IPS-20b (cell line): ENCODE results near the gene SKIC2.
"Not testable (repeated sequence)": the region's sequence is repeated elsewhere in the genome, so short reads cannot be mapped to it uniquely, and the experiment has no call there.

Experiments used
- H3K27ac ChIP-seq: one replicate; pipeline ENCODE4 v1.5.1; 2013; ENCODE audit warnings: low read length
- H3K27me3 ChIP-seq: 2 replicates; pipeline ENCODE4 v1.6.1; 2013; ENCODE audit warnings: mild to moderate bottlenecking, low read length, inconsistent platforms; ENCODE audit not compliant: insufficient read depth
- H3K36me3 ChIP-seq: 2 replicates; pipeline ENCODE4 v1.6.1; 2013; ENCODE audit warnings: low read depth, mild to moderate bottlenecking, inconsistent platforms, low read length, moderate library complexity; ENCODE audit not compliant: insufficient read depth
- H3K4me1 ChIP-seq: 2 replicates; pipeline ENCODE4 v1.6.1; 2013; ENCODE audit warnings: mild to moderate bottlenecking, control low read depth, inconsistent platforms, low read length, moderate library complexity; ENCODE audit not compliant: insufficient read depth
- H3K4me3 ChIP-seq: 2 replicates; pipeline ENCODE4 v1.5.1; 2013; ENCODE audit warnings: mild to moderate bottlenecking, low read length, inconsistent platforms
- H3K9ac ChIP-seq: 2 replicates; pipeline ENCODE4 v1.6.1; 2013; ENCODE audit warnings: low read depth, mild to moderate bottlenecking, inconsistent platforms, low read length, moderate library complexity
- H3K9me3 ChIP-seq: 2 replicates; pipeline ENCODE4 v1.6.1; 2013; ENCODE audit warnings: mild to moderate bottlenecking, low read depth, low read length, inconsistent platforms; ENCODE audit not compliant: insufficient read depth

SKIC2 gene

DNA sequence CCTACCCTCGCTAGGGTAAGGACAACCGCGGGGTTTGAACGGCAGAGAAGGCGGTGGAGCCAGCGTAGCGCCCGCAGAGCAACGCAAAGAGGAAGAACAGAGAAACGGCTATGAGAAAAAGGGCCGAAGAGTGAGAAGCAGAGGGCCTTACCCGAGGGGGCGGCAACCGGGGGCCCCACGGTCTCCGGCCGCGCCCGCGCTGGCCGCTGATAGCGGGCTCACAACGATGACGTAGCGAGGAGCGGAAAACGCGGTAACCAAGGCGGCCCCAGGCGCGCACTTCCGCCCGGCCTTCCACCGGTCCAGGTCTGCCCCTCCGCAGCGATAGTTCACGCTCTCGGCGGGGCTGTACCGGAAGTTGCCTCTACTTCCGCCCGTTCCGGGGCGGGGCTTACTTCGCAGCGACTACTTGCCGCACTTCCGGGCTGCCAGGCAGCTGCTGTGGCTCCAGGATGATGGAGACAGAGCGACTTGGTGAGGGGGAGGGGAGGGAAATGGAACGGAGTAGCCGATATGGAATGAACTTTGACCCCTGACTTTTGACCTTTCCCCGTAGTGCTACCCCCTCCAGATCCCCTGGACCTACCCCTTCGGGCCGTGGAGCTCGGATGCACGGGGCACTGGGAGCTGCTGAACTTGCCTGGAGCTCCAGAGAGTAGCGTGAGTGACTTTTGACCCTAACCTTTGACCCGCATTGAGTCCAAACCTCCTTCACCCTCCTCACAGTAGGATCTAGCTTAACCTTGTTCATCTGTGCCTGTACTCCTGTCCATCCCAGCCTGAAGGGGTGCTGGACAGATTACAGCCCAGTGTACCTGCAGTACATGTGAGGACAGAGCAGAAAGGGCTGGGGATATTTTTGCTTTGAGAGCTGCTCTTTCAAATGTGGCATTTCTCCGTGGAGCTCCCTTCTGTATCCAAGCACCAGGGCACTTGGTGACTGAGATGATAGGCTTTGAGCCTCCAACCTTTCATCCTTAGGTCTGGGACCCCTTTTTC lies at the start of gene SKIC2, which contains the start of gene NELFE:
Gene SKIC2, plus strand, starts transcription at position 435 of the 999 bp plus-strand sequence. Its CDS starts 18 bp downstream, at position 453.
Gene NELFE, minus strand, starts transcription at position 231 of the 999 bp plus-strand sequence. CDS start 525 bp downstream, outside the sequence.
- Histone ChIP-seq H3K27me3 (no peaks in the 10 kb centered on the region), H3K9me3 (no peaks in the 10 kb centered on the region), H3K9ac (peak within 1 kb of the TSS; percentile 92), H3K4me1 (peaks cover 10% of the 10 kb centered on the region; the same call in 1 of the 2 replicates), H3K27ac (peak within 1 kb of the TSS; percentile 75), H3K36me3 (peaks cover 71% of the 10 kb centered on the region), H3K4me3 (peak within 1 kb of the TSS; percentile 90)

DNA sequence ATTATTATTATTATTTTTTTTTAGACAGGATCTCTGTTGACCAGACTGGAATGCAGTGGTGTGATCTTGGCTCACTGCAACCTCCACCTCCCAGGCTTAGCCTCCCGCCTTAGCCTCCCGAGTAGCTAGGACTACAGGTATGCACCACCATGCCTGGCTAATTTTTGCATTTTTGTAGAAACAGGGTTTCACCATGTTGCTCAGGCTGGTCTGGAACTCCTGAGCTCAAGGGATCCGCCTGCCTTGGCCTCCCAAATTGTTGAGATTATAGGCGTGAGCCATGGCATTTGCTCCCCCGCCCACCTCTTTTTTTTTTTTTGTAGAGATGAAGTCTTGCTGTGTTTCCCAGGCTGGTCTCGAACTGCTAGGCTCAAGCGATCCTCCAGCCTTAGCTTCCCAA lies 49.7 kb upstream of the SKIC2 start:
- not testable (repeated sequence) for H3K4me1 ChIP-seq, H3K9me3 ChIP-seq, H3K27ac ChIP-seq

DNA sequence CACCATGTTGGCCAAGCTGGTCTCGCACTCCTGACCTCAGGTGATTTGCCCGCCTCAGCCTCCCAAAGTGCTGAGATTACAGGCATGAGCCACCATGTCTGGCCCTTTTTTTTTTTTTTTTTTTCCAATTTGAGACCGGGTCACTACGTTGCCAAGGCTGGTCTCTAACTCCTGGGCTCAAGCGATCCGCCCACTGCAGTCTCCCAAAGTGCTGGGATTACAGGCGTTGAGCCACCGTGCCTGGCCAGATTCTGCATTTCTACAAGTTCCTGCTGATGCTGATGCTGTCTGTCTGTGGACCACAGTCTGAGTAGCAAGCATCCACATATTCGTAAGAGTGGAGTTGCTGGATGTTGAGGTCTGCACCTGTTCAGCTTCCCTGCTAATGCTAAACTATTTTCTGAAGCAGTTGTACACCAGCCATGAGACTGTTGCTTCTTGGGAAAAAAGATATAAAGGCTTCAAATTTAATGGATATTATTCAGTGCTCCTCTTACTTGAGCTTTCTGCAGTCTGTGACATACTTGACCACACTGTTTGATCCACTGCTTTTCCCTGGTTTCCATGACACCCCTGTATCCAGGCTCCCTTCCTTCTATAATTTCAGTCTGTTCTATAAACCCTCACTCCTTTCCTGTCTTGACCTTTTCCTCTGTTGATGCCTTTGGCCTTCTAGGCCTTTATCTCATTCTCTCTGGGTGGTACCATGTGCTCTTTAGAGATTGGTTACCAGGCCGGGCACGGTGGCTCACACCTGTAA lies 47.0 kb upstream of the SKIC2 start:
- H3K4me3 ChIP-seq: no peak overlapping the region
- no peaks in the 10 kb centered on the region for H3K27me3 ChIP-seq
- no peaks in the 10 kb centered on the region for H3K9me3 ChIP-seq
- H3K4me1 ChIP-seq: no peaks in the 10 kb centered on the region
- H3K36me3 ChIP-seq: no peaks in the 10 kb centered on the region
- H3K27ac ChIP-seq: no peak overlapping the region
- no peak overlapping the region for H3K9ac ChIP-seq

More for the DNA sequence above, 49.7 kb upstream of the SKIC2 start:
- H3K9ac ChIP-seq, H3K36me3 ChIP-seq, H3K4me3 ChIP-seq, H3K27me3 ChIP-seq: not testable (repeated sequence)

DNA sequence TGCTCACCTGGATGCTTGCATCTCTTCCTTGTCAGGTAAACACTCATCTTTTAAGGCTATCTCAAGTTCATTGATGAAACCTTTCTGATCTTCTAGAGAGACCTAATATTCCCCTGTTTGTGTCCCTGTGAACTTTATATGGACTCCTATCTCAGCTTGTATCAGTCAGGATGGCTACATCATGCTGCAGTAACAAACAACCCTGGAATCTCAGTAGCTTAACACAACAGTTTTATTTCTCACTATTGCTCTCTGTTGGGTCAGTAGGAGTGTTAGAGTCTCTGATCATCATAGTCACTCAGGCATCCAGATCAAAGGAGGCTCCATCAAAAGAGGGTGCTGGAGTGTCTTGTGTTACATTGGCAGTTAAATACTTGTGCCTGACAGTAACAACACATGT lies 43.6 kb upstream of the SKIC2 start:
- Histone ChIP-seq H3K4me1 (no peaks in the 10 kb centered on the region), H3K4me3 (no peak overlapping the region), H3K27ac (no peak overlapping the region), H3K9ac (no peak overlapping the region), H3K27me3 (no peaks in the 10 kb centered on the region), H3K9me3 (no peaks in the 10 kb centered on the region), H3K36me3 (no peaks in the 10 kb centered on the region)

DNA sequence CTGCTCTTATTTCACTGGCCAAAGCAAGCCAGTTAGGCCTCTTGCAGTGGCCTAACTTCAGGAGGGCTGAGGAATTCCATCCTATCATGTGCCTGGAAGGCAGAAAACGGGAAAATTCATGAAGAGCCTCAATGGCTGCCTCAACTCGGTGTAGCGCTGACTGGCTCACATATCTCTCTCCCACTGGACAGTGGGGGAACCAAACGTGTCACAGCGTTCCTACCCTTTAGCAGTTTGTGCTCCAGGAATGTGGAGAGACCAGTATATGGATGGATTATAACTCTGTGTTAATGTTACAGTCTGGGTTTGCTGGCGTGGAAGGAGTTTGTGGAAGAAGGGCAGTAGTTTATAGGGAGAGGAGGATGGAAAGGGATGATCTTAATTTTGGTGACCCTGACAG lies 43.2 kb upstream of the SKIC2 start:
- Histone ChIP-seq H3K9me3 (no peaks in the 10 kb centered on the region), H3K4me3 (no peak overlapping the region), H3K9ac (no peak overlapping the region), H3K36me3 (no peaks in the 10 kb centered on the region), H3K27me3 (no peaks in the 10 kb centered on the region), H3K27ac (no peak overlapping the region), H3K4me1 (no peaks in the 10 kb centered on the region)

DNA sequence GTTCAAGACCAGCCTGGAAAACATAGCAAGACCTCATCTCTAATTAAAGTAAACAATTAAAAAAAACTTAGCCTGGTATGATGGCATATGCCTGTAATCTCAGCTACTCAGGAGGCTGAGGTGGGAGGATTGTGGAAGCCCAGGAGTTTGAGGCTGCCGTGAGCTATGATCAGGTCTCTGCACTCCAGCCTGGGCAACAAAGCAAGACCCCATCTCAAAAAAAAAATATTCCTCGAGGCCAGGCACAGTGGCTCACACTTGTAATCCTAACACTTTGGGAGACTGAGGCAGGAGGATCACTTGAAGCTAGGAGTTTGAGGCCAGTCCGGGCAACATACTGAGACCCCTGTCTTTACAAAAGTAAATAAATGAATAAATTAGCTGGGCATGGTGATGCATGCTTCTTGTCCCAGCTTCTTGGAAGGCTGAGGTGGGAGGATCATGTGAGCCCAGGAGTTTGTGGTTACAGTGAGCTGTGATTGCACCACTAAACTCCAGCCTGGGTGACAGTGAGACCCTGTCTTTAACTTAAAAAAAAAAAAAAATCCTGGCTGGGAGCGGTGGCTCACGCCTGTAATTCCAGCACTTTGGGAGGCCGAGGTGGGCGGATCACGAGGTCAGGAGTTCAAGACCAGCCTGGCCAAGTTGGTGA lies 40.8 kb upstream of the SKIC2 start:
- H3K27me3 ChIP-seq: no peaks in the 10 kb centered on the region
- no peak overlapping the region for H3K27ac ChIP-seq
- H3K36me3 ChIP-seq: no peaks in the 10 kb centered on the region
- H3K9me3 ChIP-seq: no peaks in the 10 kb centered on the region
- no peak overlapping the region for H3K4me3 ChIP-seq
- no peak overlapping the region for H3K9ac ChIP-seq
- no peaks in the 10 kb centered on the region for H3K4me1 ChIP-seq

DNA sequence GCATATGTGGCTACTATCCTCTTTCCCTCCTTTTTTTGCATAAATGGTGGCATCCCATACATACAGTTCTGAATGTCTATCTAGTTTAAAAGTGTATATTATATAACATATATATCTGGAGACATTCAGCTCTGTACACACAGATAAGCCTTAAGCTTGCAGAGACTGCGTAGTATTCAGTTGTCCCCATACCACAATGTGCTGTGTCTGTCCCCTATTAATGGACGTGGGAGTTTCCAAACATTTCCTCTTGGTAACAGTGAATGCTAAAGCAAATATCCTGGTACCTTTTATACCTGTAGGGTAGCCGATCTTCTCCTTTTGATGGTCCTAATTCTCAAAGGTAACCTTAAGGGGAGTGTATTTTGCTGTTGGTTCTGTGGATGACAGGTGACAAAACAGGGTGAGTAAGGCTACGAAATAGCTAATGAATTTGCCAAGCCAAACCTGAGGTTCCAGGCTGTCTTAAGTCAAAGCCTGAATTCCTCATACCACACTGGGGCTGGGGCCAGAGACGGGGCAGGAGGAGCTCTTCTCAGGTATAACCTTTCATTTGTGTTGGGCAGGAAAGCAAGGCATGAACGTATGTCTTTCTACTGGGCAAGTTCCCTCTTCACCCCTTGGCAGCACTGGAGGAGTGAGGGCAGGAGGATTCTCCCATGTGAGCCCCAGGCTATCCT lies 39.2 kb upstream of the SKIC2 start:
- H3K9ac ChIP-seq: no peak overlapping the region
- no peak overlapping the region for H3K4me3 ChIP-seq
- H3K27me3 ChIP-seq: no peaks in the 10 kb centered on the region
- H3K9me3 ChIP-seq: no peaks in the 10 kb centered on the region
- H3K27ac ChIP-seq: no peak overlapping the region
- H3K36me3 ChIP-seq: no peaks in the 10 kb centered on the region
- H3K4me1 ChIP-seq: no peaks in the 10 kb centered on the region

DNA sequence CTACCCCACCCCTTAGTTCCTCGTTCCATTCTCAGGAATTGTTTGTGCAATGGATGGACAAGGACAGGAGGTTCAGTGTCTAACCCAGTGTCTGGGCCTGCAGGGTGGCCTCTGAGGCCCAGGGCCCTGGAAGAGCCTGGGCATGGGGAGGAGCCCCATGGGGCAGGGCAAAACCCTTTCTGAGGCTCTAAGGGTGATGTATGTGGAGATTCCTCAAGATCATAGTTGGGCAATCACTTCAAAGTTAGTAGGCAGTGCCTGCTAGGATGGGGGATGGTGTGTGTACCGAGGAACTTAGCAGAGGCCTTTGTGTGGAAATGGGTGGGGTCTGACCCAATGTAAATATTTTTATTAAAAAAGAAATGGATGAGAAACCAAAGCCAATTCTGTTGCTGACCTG lies 38.2 kb upstream of the SKIC2 start:
- Histone ChIP-seq H3K36me3 (no peaks in the 10 kb centered on the region), H3K27me3 (no peaks in the 10 kb centered on the region), H3K4me3 (no peak overlapping the region), H3K9me3 (no peaks in the 10 kb centered on the region), H3K27ac (no peak overlapping the region), H3K9ac (no peak overlapping the region), H3K4me1 (no peaks in the 10 kb centered on the region)

DNA sequence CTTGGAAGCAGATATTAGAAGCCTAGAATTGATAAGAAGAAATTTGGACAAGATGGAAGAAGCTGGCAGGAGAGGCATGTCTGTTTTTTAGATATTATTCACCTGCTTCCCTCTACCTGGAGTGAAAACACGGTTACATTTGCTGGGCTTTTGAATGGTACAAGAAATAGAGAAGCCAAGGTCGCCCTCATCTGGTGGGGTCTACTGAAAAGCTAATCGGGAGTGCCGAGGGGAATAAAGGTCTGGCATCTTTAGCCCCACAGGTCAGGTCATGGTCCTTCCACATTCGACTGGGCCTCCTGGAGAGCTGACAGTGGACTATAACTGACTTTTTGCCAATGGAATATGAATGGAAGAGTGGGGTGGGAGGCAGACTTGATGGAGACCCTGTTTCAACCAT lies 36.0 kb upstream of the SKIC2 start:
- H3K36me3 ChIP-seq: no peaks in the 10 kb centered on the region
- H3K9ac ChIP-seq: no peak overlapping the region
- H3K9me3 ChIP-seq: no peaks in the 10 kb centered on the region
- H3K4me3 ChIP-seq: no peak overlapping the region
- H3K4me1 ChIP-seq: no peaks in the 10 kb centered on the region
- no peak overlapping the region for H3K27ac ChIP-seq
- no peaks in the 10 kb centered on the region for H3K27me3 ChIP-seq

DNA sequence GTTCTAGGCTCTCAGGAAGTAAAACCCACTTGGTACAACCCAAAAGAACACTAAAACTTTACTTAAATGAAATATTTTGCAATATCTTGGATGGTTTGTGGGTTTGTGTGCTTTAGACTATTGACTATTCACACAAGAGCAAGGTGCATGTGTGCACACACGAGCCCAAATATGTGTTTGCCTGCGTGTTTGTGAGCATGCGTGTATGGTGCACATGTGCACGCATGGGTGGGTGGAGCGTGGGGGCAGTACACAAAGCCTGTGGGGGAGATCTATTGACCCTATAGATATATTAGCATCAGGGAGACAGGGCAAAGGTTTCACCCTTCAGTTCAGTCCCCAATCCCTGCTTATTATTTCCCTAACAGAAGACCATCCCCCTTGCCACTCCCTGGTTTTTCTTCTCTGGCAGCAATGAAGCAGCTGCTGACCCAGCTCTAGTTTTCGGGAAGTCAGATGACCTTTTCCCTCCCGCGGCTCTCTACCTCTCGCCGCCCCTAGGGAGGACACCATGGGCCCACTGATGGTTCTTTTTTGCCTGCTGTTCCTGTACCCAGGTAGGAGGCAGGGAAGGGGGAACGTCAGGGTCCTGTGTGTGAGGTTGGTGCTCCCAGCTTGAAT lies 31.6 kb upstream of the SKIC2 start, which contains the start of gene C2:
Gene C2, plus strand, starts transcription at position 476 of the 621 bp plus-strand sequence. Its CDS starts 36 bp downstream, at position 512.
- no peaks in the 10 kb centered on the region for H3K27me3 ChIP-seq
- H3K4me1 ChIP-seq: no peaks in the 10 kb centered on the region
- no peaks in the 10 kb centered on the region for H3K9me3 ChIP-seq
- H3K9ac ChIP-seq: no peak within 1 kb of the TSS
- H3K27ac ChIP-seq: no peak within 1 kb of the TSS
- H3K4me3 ChIP-seq: no peak within 1 kb of the TSS
- H3K36me3 ChIP-seq: no peaks in the 10 kb centered on the region
